Activated T-cell treated with anti-CD3 and anti-CD28 coated beads, Interleukin-2, amount 50 U/mL, for 48 hours (primary cell): Measurements from ENCODE around the gene ALDH3B1.

Experiments used
- DNase-seq, 2 experiments: peaks; one replicate each; pipeline ENCODE4 v3.0.0-alpha.2; 2020

The ALDH3B1 gene

GRCh38 chr11:68076371-68077042 is 66.4 kb downstream of the ALDH3B1 start:
- no peak for DNase-seq

- no peak for DNase-seq
Observed at GRCh38 chr11:68077617-68078582, 67.8 kb downstream of the ALDH3B1 start.
